CD4-positive, alpha-beta T cell treated with Interleukin-21 for 1 hour (primary cell): ENCODE results near the gene SRGAP2C.
A peak's percentile ranks its signal among the peaks of the same experiment; 100 is the strongest.
"Not testable (repeated sequence)": the region's sequence is repeated elsewhere in the genome, so short reads cannot be mapped to it uniquely, and the experiment has no call there.

ENCODE experiments used
- DNase-seq: peaks from one replicate; pipeline ENCODE4 v3.0.0-alpha.2; 2020

SRGAP2C gene

DNA sequence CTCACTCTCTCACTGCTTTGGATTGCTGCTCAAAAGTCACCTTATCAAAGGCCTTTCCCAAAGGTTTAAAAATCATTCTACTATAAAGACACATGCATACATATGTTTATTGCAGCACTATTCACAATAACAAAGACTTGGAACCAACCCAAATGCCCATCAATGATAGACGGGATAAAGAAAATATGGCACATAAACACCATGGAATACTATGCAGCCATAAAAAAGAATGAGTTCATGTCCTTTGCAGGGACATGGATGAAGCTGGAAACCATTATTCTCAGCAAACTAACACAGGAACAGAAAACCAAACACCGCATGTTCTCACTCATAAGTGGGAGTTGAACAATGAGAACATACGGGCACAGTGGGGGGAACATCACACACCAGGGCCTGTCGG is 45.9 kb downstream of the SRGAP2C start:
- DNase-seq, result not testable (repeated sequence)

DNA sequence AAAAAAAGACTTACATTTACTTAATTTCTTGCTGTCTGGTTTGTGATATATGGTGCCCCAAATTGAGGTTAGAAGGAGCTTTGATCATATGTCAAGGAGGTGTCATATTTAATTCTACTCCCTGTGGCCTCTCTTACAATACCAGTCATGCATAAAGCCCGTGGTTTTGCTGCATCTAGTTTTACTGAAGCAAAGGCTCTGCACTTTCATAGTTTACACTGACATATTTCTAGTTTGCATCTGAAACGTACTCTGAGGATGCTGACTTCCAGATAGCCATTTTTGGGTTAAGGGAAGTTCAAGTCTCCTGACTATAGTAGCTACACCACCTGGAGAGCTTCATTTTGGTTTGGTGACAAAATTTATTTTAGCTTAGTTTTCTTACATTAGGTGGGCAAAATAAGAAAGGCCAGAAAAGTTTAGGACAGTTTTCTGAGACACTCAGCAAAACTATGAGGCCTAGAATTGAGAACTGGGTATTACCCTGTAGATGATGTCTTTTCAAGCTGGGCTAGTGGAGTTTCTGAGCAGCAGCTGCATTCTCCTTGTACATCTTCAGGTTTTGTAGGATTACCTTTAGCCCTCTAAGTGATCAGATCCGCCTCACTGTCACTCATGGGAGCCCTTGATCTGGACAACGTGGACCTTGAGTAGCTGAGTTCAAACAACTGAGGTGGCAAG is 47.8 kb downstream of the SRGAP2C start:
- DNase-seq, result not testable (repeated sequence)

DNA sequence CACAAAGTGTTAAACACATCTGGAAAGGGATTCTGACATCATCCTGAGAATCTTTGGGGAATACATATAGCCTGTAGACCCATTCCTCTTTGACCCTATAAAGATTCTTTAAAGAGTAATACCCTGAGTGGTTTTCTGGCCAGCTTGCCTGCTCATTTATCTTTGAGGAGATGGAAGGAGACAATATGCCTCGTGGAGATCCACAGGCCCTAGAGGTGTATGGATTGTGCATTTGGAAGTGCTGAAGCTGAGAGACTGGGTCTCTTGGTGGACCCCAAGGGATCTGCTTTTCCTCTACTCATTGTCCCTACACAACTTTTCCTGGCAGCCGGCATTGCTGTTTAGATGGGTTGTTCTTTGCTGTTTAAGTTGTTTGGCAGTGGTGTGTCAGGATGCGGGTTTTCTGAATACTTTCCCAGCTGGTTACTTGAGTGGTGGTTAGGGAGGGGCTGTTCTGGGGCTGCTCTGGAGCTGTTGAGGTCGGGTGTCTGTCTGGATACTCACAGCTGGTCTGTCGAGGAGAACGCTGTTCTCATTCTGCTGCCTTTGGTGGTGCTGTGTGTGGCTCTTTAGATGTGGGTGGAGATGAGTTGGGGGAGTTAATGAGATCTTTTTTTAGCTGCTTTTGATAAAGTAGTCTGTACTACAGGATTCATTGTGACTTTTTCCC is 49.5 kb downstream of the SRGAP2C start:
- DNase-seq, result not testable (repeated sequence)

DNA sequence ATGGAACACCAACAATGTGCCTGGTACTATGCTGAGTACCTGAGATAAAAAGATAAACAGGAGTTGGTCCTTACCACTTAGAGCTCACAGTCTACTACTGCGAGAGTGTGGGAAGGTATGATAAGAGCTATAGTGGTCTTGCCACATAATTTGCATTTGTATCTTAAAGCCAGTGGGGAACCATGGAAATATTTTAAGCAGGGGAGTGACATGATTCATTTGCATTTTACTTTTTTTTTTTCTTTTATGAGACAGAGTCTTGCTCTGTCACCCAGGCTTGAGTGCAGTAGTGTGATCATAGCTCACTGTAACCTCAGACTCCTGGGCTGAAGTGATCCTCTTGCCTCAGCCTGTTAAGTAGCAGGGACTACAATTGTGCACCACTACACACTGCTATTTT is 53.6 kb downstream of the SRGAP2C start:
- DNase-seq, result not testable (repeated sequence)

DNA sequence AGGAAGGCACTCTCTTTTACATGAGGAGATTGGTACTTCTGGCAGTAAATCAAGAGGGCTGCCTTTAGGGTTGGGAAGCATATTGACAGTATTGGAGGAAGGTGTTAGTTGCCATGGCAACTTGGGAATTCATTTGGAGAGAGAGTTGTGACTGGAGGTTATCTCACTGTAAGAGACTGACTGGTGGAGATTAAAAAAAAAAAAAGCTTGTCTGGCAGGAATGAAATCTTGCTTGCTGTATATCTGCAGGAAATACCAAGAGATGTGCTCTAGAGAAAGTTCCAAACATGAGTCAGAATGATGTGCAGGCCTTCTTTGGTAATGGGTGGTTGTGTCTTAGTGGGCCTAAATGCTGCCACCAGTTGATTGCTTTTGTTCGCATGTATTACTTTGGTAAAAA is 59.1 kb downstream of the SRGAP2C start:
- DNase-seq, result not testable (repeated sequence)

DNA sequence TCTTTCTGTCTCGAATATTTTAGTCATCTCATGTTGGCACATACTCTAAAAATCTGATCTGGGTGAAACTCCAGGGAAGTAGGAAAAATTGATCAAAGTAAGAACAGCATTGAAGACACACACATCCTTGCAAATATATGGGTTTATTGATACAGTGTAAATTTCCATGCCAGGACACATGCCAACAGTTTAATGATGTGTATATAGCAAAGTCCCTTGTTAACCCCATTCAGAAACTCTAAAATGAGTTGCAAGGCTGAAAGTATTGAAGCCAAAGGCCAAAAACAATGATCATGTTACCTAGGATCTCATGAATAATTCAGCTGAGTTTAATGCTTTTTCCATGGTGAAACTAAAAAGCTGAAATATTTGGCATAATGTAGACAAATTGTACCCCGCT is 61.6 kb downstream of the SRGAP2C start:
- not testable (repeated sequence) for DNase-seq

DNA sequence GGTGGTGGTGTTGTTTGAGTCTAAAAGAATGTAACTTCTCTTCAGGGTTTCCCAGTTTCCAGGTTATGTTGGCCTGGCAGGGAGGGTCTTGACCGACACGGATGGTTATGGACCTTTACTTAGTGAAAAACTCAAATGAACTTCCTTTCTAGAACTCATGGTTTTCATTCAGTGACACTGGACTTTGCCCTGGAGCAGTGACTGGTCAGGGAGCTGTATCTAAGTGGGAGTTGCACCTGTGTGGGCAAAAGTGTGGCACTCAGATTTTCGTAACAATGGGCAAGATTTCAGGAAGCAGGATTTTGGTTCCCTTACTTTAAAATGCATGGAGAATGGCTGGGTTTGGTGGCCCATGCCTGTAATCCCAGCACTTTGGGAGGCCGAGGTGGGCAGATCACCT is 67.9 kb downstream of the SRGAP2C start:
- not testable (repeated sequence) for DNase-seq

DNA sequence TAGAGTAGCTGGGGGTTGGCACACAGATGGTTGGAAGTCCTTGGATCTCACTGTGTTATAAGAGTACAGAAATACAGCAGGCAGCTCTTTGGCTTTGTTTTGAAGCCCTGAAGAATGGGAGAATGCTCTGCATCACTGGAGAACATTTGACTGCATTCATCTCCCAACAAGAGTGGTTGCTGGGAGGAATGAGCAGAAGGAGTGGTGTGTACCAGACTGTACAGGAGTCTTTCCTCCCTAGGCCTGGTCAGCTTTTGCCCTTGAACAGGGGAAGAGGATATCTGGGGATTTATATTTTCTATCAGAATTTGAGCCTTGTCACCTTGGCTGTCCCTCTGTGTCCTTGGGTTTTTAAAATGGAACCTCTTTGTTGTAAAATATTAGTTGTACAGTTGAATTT is 69.8 kb downstream of the SRGAP2C start:
- not testable (repeated sequence) for DNase-seq

DNA sequence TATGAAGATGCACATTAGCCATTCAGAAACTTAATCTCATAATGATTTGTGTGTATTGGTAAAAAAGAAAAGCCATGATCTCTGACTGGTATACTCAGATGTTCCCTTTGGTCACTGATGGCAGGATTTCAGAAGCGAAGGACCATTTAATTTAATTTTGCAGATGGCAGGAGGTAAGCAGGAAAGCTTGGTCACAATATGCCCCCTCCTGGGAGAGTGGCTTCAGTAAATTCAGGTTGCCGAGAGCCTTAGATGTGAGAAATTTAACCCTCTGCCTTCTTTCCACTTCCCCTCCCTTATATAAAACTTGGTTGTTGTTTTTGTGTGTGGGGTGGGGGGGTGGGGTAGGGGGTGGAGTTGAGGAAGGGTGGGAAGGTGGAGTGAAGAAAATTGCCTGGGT is 72.9 kb downstream of the SRGAP2C start:
- not testable (repeated sequence) for DNase-seq

DNA sequence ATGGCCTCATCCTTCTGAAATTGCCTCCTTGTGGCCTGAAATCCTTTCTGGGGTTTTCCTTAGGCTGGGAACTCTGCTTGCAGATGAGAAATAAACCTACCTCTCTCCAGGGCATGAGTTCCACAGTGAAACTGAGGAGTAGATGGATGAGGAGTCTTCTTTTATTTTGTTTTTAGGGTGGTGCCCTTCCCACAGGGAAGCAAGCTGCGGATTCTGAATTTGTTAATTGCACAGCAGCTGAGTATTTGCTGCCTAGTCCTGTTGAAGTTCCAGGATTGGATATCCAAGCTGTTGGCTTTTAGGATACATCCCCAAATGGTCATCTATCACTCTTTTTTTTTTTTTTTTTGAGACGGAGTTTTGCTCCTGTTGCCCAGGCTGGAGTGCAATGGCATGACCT is 73.4 kb downstream of the SRGAP2C start:
- not testable (repeated sequence) for DNase-seq

DNA sequence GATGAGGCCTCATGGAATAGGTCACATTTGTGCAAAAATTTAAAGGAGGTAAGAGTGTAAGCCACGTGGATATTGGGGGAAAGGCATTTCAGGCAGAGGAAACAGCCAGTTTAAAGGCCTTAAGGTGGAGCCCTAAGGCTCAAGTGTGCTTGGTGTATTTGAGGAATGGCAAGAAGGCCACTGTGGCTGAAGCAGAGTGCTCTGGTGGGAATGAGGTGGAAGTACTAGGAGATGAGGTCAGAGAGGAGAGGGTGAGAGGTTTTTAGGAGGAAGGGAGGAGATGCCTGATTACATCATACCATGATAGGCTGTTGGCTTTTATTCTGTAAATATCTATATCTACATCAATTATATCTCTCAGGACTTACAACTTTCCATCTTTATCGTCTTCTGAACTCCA is 75.4 kb downstream of the SRGAP2C start:
- not testable (repeated sequence) for DNase-seq

DNA sequence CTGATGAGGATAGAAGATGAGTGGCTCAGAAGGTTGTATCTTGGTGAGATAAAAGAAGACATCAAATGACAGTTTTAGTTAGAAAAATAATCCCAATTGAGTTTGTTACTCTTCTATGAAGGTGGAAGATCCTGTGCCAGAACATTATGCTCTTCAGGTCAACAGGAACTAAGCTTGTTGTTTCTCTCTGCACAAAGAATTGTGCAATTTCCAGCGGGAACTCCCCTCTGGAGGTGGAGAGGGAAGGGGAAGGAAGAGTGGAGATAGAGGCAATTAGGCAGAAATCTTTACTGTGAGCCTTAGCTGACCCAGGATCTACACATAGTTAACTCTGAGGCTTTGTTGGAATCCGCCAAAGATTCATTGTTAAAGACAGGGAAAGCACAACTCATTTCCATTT is 77.4 kb downstream of the SRGAP2C start:
- not testable (repeated sequence) for DNase-seq

DNA sequence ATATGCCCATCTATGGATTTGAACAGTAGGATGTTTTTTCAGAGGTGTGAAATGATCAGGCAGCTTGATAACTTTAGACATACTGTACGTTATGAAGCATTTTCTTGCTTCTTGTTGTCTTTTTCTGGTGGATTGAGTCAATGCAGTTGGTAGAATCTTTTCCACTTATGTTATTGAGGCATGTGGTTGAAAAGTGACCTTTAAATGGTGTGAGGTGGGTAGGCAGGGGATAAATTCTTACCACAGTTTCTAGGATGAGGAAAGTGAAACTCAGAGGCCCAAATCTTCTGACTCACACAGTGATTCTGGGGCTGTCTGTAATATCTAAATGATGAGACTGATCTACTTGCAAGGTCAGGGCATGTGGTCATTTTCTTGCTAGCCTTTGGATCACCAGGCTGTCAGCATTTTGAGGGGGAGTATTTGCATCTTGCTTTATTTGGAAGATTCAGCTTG is 79.0 kb downstream of the SRGAP2C start:
- peak; percentile 17 for DNase-seq

DNA sequence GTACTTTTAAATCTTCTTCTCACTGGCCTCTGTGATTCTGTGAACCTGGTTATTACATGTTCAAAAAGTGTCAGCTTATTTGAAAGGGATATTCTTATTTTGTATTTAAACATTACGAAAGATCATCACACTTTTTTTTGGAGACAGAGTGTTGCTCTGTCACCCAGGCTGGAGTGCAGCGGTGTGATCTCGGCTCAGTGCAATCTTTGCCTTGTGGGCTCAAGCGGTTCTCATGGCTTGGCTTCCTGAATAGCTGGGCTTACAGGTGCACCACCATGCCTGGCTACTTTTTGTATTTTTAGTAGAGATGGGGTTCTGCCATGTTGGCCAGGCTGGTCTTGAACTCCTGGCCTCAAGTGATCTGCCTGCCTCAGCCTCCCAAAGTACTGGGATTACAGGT is 82.3 kb downstream of the SRGAP2C start:
- DNase-seq, result not testable (repeated sequence)

DNA sequence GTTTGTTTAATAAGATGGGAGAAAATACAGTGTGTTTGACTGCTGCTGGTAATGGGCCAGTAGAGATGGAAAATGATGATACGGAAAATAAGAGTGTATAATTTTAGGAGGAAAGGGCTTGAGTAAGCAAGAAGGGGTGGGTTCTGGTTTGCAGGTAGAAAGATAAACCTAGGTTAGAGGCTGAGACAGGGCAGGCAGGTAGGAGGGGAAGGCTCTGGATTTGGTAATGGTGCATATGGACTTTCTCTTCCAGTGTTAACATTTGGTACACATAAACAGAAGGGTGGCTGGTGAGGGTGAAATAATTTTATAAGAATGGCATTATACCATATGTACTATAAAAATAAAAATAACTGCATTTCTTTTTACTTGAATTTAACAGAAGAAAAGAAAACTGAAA is 84.5 kb downstream of the SRGAP2C start:
- not testable (repeated sequence) for DNase-seq

DNA sequence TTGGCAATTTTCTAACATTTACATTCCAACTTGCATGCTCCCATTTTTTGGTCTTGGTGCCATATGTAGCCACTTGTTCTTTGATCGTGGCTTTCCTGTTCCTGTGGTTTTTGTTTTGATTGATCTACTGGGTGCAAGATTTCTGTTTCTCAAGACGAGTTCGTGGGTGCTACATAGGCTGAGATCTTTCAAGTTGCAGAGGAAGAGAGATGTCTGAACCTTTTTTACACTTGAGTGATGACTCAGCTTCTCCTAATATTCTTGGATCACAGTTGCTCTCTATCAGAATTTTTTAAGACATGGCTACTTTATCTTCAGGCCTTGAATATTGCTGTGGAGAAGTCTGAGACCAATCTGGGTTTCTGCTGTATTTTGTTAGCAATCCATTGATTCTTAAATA is 85.2 kb downstream of the SRGAP2C start:
- not testable (repeated sequence) for DNase-seq

DNA sequence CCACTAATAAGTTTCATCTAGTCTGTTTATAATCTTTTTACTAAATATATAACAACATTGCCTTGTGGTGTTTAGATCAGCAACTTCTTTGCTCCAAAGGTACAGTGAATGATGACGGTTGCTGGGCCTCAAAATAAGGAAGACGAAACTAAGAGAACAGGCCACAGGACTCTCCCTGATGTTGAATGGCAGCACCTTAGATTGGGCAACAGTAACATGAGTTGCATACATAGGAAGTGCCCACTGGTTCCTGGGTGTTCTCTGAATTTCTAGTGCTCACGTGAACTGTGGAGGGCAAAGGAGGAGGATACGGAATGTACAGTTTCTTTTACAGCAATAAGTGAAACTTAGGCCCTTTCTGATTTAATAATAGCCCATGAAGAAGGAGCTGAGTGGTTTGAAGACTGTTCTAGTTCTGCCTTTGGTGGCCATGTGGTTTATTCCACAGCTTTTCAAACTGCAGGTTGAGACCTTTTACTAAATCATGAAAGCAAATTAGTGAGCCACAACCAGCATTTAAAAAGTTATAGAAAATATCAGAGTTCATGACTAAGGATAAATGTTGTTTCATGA is 86.5 kb downstream of the SRGAP2C start:
- DNase-seq, result not testable (repeated sequence)

DNA sequence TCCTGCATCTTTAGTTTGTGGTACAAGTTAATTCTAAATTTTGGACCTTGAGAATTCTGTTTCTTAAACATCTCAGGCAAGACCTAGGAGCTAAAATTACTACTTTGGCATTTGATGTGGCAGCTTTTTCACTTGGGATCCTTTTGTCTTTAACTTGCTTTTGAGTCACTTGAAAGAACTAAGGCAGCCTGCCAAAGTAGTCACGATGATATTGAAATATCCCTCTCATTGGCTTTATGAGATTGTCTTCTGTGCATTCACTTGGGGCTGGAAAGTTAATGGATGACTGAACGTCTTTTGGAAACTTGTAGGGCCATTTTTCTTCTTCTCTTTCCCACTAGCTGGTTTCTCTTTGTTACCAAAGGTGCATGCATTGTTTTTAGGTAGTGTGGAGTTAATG is 90.7 kb downstream of the SRGAP2C start:
- DNase-seq, result not testable (repeated sequence)

DNA sequence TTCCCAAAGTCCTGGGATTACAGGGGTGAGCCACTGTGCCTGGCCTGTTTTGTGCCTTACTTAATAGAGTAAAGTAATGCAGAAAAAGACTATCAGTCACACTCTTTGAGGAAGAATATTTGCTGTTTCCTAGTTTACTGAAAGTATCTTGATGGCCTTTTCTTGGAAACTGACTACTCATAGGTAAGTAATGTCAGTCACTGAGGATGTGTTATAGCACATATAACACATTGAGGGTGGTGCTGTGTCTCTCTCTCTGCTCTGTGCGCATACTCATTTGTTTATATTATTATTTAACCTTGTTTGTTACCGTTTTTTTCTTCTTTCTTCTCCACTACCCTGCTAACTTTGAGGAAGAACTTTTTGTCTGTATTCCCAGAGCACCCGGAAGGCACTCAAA is 93.4 kb downstream of the SRGAP2C start:
- not testable (repeated sequence) for DNase-seq

DNA sequence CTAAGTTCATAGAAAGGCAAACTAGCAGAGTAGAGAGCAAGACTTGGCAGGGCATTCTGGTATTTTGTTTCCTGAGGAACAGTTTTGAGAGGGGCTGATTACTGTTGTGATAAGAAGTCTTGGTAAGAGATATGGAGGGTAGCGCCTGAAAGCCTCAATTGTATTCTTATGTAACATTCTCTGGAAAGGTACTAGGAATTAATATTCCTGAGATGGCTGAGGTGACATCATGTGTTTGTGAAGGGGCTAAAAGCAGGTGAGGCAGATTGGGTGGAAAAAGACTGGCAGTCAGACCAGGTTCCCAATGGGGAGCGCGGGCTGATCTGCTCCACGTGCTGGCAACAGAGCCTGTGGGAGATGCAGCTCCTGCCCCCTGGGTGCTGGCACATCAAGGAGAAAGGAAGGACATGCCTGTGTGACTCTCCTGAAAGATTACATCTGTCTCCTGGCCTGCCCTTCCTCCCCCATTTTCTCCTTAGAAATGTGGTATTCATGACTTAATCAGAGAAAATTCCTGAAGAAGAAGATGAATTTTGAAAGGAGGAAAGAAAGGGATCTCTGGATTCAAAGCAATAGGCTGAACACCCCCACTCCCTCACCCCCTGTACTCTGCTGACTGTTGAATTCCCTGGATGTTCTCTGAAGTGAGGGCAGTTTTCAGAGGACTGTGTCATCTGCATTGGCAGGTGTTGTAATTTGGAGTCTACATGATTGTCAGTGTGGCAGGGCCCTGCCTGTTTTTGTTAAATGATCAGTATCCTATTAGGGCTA is 94.2 kb downstream of the SRGAP2C start:
- DNase-seq, result not testable (repeated sequence)

DNA sequence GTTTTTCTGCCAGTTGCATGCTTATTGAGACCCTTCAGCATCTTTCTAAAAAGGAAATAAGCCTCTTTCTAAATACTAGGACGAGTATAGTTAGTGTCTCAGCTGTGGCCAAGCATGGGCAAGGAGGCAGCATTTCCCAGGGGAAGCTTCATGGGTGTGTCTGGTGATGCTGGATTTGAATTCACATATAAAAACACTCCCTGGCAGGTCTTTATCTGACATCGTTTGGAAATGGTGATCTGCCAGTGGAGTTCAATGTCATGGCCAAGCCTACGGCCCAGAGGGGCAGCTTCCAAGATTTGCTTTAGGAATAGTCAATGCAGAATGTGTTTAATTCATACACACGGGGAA is 94.7 kb downstream of the SRGAP2C start:
- not testable (repeated sequence) for DNase-seq

DNA sequence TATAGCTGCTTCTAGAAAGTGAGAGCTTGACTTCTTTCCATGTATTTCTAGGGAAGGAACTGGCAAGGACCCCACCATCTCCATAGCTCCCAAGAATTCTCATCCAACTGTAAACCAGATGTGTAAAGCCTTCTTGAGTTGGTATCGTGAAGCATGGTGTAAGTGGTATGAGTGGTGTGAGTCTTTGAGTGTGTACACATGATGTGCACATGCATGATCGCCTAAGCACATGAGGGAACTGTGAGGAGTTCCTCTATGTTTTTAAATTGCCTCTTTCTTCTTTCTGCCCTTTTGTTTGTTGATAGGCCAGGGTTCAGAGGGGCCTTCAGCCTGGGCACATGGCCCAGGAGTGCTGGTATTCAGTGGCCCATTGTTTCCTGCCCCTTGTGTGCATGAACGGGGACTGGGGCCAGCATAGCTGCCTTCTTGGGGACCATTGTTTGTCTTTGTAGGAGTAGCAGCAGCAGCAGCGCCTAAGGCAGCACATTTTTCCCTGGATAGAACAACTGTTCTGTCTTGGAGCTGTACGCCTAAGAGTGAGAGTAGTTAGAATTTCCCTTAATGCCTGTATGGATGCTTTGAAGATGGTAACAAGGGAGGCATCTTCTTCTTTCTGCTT is 96.0 kb downstream of the SRGAP2C start:
- not testable (repeated sequence) for DNase-seq

DNA sequence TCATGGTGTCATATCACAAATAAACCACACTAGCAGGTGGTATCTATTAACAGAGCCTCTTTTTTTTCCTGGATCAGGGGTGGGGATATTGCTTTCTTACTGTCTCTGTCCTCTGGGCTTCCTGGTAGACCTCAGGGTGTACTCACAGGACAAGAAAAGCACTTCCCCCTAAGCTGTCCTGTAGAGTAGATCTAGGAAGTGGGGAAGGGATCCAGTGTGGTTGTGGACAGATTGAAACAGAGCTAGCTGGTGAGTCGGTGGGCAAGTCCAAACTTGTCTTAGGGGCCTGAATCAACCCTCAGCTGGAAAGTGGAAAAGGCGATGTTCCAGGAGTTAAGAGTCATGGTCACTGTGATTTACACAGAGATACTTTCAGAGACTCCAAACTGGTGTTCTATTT is 96.7 kb downstream of the SRGAP2C start:
- DNase-seq, result not testable (repeated sequence)
